ENCODE data around the gene FHL2.

GRCh38 chr2:105413206-105413605 is 14.4 kb upstream of the FHL2 start:
- TF ChIP-seq POLR2AphosphoS5 (IDR thresholded peaks at IDR 0.05; ENCODE audit: borderline replicate concordance, low read depth, low read length) (no peak), EZH2 (IDR thresholded peaks at IDR 0.05) (no peak)
